Sigmoid colon (tissue), 7 donors: ENCODE data around the gene POLR1D. TPM values are rescaled to one million over a fixed set of nuclear protein-coding genes. Genes with fewer than 3 reads are reported as not detected.

ENCODE experiments used
- DNase-seq: peaks from one replicate; pipeline ENCODE4 v3.0.0-alpha.2; 2019
- H3K27ac ChIP-seq, 4 donors: fragments of 200-600 bp; sonication (generic); one replicate each; pipeline ENCODE4 v1.5.1; 2016 to 2019; ENCODE audit warnings: mild to moderate bottlenecking in 1 of 4
- H3K27me3 ChIP-seq, 3 donors: fragments of 200-600 bp; sonication (generic); one replicate each; pipeline ENCODE4 v1.5.1; 2019; ENCODE audit warnings: mild to moderate bottlenecking in 1 of 3
- H3K36me3 ChIP-seq, 4 donors: fragments of 200-600 bp; sonication (generic); one replicate each; pipeline ENCODE4 v1.5.1; 2016 to 2019
- H3K4me1 ChIP-seq, 4 donors: fragments of 200-600 bp; sonication (generic); one replicate each; pipeline ENCODE4 v1.5.1; 2017 to 2019
- H3K4me3 ChIP-seq, 4 donors: fragments of 200-600 bp; sonication (generic); one replicate each; pipeline ENCODE4 v1.5.1; 2017 to 2019; ENCODE audit warnings: mild to moderate bottlenecking in 2 of 4, moderate library complexity in 1 of 4
- H3K9me3 ChIP-seq, 4 donors: fragments of 200-600 bp in 3 of 4; sonication (generic) in 3 of 4; one replicate each; pipeline versions ENCODE4 v1.5.1 to v1.6.1; 2013 to 2019
- EP300 ChIP-seq, 4 donors: sonication (generic); formaldehyde crosslinking; IDR thresholded peaks; one replicate each; pipeline ENCODE4 v1.6.1; 2017; ENCODE audit warnings: antibody characterized with exemption in 4 of 4
- POLR2A ChIP-seq, 2 donors: fragments of 450-650 bp; IDR thresholded peaks; one replicate each; pipeline ENCODE4 v1.6.1; 2016; ENCODE audit warnings: antibody characterized with exemption in 2 of 2, mild to moderate bottlenecking in 2 of 2, moderate library complexity in 2 of 2
- POLR2AphosphoS5 ChIP-seq, 4 donors: sonication (generic); formaldehyde crosslinking; IDR thresholded peaks; one replicate each; pipeline ENCODE4 v1.6.1; 2017; ENCODE audit warnings: antibody characterized with exemption in 4 of 4
- WGBS, 2 donors: extraction: QIAGEN DNeasy Blood & Tissue Kit; methylation state at CpG; one replicate each; pipeline ENCODE4 v1.1.7; 2013; 5-methylcytosine and 5-hydroxymethylcytosine counted together
- intact Hi-C: fragments of 100-400 bp; cut with DNase I; formaldehyde crosslinking; loops from one replicate; pipeline ENCODE4 v1.15.1; 2023
- polyA plus RNA-seq, 3 donors: library from polyadenylated mRNA; stranded (reverse); fragments of 200-250 nt; gene quantifications; one replicate each; pipeline ENCODE4 v1.2.3, GENCODE V29; 2013
- total RNA-seq, 4 donors: library from RNA; depleted of rRNA; stranded (reverse); fragments of >200 nt; gene quantifications; one replicate each; pipeline ENCODE4 v1.1.0, GENCODE V29; 2016
- TF ChIP-seq, protein P1 (sequence below), 4 experiments: fragments of 450-650 bp in 3 of 4; fragments of 200-600 bp in 1 of 4; IDR thresholded peaks; one replicate each; pipeline ENCODE4 v1.5.1; 2016 to 2019; ENCODE audit warnings: antibody characterized with exemption in 4 of 4, mild to moderate bottlenecking in 3 of 4, moderate library complexity in 2 of 4
- donor health status: healthy with polysubstance abuse.
- donor health status: Bipolar disorder and iron deficiency.
- donor health status: healthy.

The POLR1D gene
- total and polyA plus RNA-seq, 7 donors = 126 to 224 (median 134) TPM

DNA sequence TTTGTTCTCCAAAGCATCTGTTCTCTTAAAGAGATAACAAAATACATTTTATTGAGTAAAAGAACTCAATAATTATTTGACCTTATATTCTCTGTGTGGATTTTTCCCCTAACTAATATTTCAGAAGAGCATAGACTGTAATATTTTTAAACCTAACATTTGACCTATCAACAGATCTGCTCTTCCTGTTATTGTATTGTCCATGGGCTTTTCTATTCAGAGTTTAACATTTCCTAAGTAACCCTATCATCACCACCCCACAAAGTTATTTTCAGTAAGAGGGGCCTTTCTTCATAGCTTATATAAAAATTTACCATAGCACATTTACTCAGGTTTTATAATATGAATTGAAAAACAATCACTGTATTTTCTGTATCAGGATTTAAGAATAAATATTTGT lies 17.5 kb downstream of the POLR1D start:
- H3K27ac ChIP-seq = peak overlapping the region; percentile 57 to 80 (median 72)
- no peak for DNase-seq
- intact Hi-C loops = loop anchor here (10.0 kb wide), 1 partner anchor 654 kb away; no protein-coding TSS in a partner anchor
- no peaks in the 10 kb centered on the region for H3K36me3 ChIP-seq
- peaks cover 0 to 84% (median 70%) of the 10 kb centered on the region in 4 donors for H3K4me1 ChIP-seq
- H3K27me3 ChIP-seq = no peaks in the 10 kb centered on the region
- no peaks in the 10 kb centered on the region for H3K9me3 ChIP-seq
- no peak overlapping the region for H3K4me3 ChIP-seq
- TF ChIP-seq EP300 (IDR thresholded peaks at IDR 0.05) (no peak), POLR2AphosphoS5 (IDR thresholded peaks at IDR 0.05) (no peak)

DNA sequence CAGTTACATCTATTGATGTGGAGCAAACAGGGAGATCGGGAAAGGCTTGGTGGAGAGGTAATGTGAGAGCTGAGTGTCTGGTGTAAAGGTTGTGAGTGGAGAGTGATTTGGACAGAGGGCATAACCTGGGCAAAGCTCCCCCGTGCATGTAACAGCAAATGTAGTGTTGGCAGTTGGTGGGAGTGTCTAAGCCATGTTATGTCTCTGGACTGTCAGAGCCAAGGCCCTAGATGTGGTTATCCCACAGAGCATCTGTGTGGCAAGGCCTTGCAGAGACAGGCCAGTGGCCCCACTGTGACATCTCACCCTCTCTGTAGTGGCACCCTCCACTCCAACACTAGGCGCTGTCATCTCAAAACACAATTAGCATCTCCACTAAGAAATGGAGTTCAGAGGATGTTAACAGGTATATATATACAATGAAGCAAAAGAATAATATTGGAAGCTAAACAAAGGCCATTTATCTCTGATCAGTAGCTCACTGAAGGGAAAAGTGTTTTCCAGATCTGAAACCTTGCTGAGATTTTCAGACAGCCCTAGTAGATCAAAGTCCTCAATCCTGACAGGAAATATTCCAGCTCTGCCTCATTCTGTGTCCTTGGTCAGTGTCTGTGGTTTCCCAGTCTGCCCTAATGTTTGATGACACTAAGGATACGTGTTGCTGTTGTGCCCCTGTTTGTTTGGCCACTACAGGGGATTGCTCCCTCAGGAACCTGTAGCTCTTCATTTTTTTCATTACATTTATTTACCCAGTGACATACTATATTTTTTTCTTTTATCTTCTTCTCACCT lies 20.2 kb downstream of the POLR1D start:
- Histone ChIP-seq H3K9me3 (no peaks in the 10 kb centered on the region), H3K4me1 (peaks cover 0 to 98% (median 73%) of the 10 kb centered on the region in 4 donors), H3K27me3 (no peaks in the 10 kb centered on the region), H3K27ac (peak overlapping the region; percentile 23 to 76 (median 56)), H3K36me3 (no peaks in the 10 kb centered on the region), H3K4me3 (no peak overlapping the region)
- 79 to 88% methylated on average over 4 of the region's 4 CpGs for WGBS, 2 donors
- DNase-seq = no peak
- TF ChIP-seq EP300 (IDR thresholded peaks at IDR 0.05) (no peak), POLR2A (IDR thresholded peaks at IDR 0.05) (no peak), POLR2AphosphoS5 (IDR thresholded peaks at IDR 0.05) (no peak)
- TF ChIP-seq, protein P1, sequence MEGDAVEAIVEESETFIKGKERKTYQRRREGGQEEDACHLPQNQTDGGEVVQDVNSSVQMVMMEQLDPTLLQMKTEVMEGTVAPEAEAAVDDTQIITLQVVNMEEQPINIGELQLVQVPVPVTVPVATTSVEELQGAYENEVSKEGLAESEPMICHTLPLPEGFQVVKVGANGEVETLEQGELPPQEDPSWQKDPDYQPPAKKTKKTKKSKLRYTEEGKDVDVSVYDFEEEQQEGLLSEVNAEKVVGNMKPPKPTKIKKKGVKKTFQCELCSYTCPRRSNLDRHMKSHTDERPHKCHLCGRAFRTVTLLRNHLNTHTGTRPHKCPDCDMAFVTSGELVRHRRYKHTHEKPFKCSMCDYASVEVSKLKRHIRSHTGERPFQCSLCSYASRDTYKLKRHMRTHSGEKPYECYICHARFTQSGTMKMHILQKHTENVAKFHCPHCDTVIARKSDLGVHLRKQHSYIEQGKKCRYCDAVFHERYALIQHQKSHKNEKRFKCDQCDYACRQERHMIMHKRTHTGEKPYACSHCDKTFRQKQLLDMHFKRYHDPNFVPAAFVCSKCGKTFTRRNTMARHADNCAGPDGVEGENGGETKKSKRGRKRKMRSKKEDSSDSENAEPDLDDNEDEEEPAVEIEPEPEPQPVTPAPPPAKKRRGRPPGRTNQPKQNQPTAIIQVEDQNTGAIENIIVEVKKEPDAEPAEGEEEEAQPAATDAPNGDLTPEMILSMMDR (IDR thresholded peaks at IDR 0.05) = no peak
- intact Hi-C loops = loop anchor here (5.0 kb wide), 1 partner anchor 190 kb away; the partner anchor contains the start of gene MTIF3

DNA sequence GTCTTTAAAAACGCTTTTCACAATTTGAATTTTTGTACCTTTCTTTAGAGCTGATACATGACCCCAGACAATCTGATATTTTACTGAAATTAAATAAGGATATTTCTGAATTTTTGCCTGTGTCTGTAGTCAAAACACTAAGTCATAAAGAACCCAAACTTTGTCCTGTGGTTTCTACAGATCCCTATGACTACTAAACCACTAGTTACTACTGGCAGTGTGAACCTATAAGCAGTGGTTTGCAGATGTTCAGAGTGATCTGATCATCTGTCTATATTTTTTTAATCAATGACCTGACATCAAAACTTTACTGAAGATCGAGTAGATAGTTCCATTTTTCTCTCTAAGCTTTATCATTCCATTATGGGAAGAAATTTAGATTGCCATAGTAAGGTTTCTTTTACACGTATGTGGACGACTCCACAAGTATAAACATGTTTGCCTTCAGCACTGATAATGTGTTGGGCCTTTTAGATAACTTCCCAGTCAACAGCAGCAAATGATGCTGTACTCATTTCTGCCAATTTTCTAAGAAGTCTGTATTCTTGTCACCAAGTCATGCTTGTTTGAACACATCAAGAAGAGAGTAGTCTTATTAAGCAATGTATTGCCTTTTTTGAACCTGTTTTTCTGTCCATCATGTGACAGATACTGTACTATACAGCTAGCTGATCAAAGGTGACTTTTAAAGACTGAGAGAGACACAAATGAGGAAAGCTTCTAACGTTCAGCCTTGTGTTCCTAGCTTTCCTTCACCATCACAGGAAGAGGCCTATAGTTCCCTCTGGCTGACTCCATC lies 21.8 kb downstream of the POLR1D start:
- H3K36me3 ChIP-seq = peaks cover 0 to 3% (median 0%) of the 10 kb centered on the region in 4 donors
- WGBS, 2 donors = 63 to 72% methylated on average over 5 of the region's 5 CpGs
- TF ChIP-seq, protein P1 (IDR thresholded peaks at IDR 0.05) = no peak
- TF ChIP-seq EP300 (IDR thresholded peaks at IDR 0.05) = no peak
- TF ChIP-seq POLR2AphosphoS5 (IDR thresholded peaks at IDR 0.05) = no peak
- no peak for TF ChIP-seq POLR2A (IDR thresholded peaks at IDR 0.05)
- no peaks in the 10 kb centered on the region for H3K27me3 ChIP-seq
- H3K27ac ChIP-seq = peak overlapping the region; percentile 53 to 76 (median 60)
- peaks cover 0 to 81% (median 58%) of the 10 kb centered on the region in 4 donors for H3K4me1 ChIP-seq
- DNase-seq = no peak
- intact Hi-C loops = loop anchor here (5.0 kb wide), 1 partner anchor 191 kb away; the partner anchor contains the start of gene MTIF3
- H3K9me3 ChIP-seq = no peaks in the 10 kb centered on the region
- no peak overlapping the region for H3K4me3 ChIP-seq

DNA sequence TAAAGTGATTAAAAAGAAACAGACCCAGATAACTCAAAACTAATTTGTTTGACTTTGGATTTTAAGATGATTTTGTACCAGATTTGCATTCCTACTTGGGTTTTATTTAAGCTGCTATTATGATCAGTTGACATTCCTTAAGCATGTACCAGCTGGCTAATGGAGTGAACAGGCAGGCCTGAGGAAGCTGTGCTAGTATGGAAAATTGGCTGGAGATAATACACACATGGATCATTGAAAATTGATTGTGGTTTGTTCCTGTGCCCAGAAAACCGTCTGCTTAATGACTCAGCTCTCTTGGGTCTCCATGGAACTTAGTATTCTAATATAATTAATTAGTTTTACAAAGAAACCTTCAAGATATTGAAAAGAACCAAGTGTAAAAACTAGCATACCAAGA lies 22.6 kb downstream of the POLR1D start:
- intact Hi-C loops = loop anchor here (5.0 kb wide), 1 partner anchor 192 kb away; the partner anchor contains the start of gene MTIF3

DNA sequence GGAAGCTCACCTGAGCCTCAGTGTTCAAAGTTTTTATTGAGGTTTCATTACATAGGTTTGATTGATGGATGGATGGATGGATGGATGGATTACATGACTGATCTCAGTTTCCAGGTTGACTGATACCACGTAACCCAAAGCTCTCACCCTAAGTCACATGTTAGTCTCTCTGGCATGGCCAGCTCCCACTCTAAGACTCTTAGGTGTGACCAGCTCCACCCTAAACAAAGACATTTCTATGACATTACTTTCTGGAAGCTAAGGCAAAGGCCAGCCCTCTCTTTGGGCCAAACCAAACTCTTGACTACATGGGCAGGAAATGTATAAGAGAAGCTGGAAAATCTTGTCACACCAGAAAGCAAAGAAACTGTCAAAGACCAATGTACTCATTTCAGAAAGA lies 28.6 kb downstream of the POLR1D start:
- H3K4me3 ChIP-seq = no peak overlapping the region
- H3K27me3 ChIP-seq = no peaks in the 10 kb centered on the region
- WGBS, 2 donors = 98 to 100% methylated on average over 1 of the region's 1 CpG
- intact Hi-C loops = no loop called here
- peaks cover 0 to 32% (median 16%) of the 10 kb centered on the region in 4 donors for H3K36me3 ChIP-seq
- no peak overlapping the region for H3K27ac ChIP-seq
- no peak for TF ChIP-seq POLR2AphosphoS5 (IDR thresholded peaks at IDR 0.05)
- no peak for TF ChIP-seq EP300 (IDR thresholded peaks at IDR 0.05)
- TF ChIP-seq, protein P1 (IDR thresholded peaks at IDR 0.05) = no peak
- TF ChIP-seq POLR2A (IDR thresholded peaks at IDR 0.05) = no peak
- peaks cover 0 to 10% (median 0%) of the 10 kb centered on the region in 4 donors for H3K9me3 ChIP-seq
- H3K4me1 ChIP-seq = peaks cover 0 to 16% (median 5%) of the 10 kb centered on the region in 4 donors
- DNase-seq = no peak

More for the DNA sequence above, 22.6 kb downstream of the POLR1D start:
- H3K27me3 ChIP-seq = no peaks in the 10 kb centered on the region
- DNase-seq = no peak
- H3K4me1 ChIP-seq = peaks cover 0 to 74% (median 50%) of the 10 kb centered on the region in 4 donors
- no peak overlapping the region for H3K4me3 ChIP-seq
- H3K36me3 ChIP-seq = peaks cover 0 to 10% (median 1%) of the 10 kb centered on the region in 4 donors
- no peaks in the 10 kb centered on the region for H3K9me3 ChIP-seq
- H3K27ac ChIP-seq = peak overlapping the region; percentile 53 to 76 (median 60)
- whole genome bisulfite sequencing, 2 donors = 53 to 70% methylated on average over 1 of the region's 1 CpG
- TF ChIP-seq POLR2AphosphoS5 (IDR thresholded peaks at IDR 0.05) = no peak
